Brain microvascular endothelial cell (primary cell): Measurements from ENCODE around the gene XRCC5.

Source experiments
- DNase-seq: peaks from one replicate; pipeline ENCODE4 v3.0.0-alpha.2; 2020
- H3K27ac ChIP-seq: fragments of 250-450 bp; sonication (Bioruptor Pico); 2 replicates; pipeline ENCODE4 v1.5.1; 2020; ENCODE audit warnings: mild to moderate bottlenecking, moderate library complexity
- H3K27me3 ChIP-seq: fragments of 250-450 bp; sonication (Bioruptor Pico); replicated peaks from 2 replicates; pipeline ENCODE4 v1.5.1; 2020; ENCODE audit warnings: mild to moderate bottlenecking
- H3K36me3 ChIP-seq: fragments of 250-450 bp; sonication (Bioruptor Pico); replicated peaks from 2 replicates; pipeline ENCODE4 v1.5.1; 2020; ENCODE audit warnings: mild to moderate bottlenecking
- H3K4me3 ChIP-seq: 2 replicates; pipeline ENCODE4 v1.5.1; 2011; ENCODE audit warnings: low read depth, mild to moderate bottlenecking, control low read depth, low read length, moderate library complexity
- CTCF ChIP-seq: IDR thresholded peaks from 2 replicates; pipeline ENCODE4 v1.5.1; 2011; ENCODE audit warnings: low read depth, mild to moderate bottlenecking, moderate library complexity, low read length, control low read depth, inconsistent platforms; ENCODE audit errors: missing control alignments
- in situ Hi-C: cut with HindIII; loops from 2 replicates; pipeline ENCODE4 v1.10.0; 2017; ENCODE audit warnings: low sequenced_read_pairs, low pct_ligation_motif_present

XRCC5 gene

GRCh38 chr2:216243026-216243425, 133.9 kb downstream of the XRCC5 start:
- Histone ChIP-seq H3K27me3 (no peaks in the 10 kb centered on the region), H3K27ac (no peak overlapping the region), H3K36me3 (no peaks in the 10 kb centered on the region), H3K4me3 (no peak overlapping the region)
- in situ Hi-C loops = no loop called here
- no peak for DNase-seq
- no peak for TF ChIP-seq CTCF

- Histone ChIP-seq H3K27ac (no peak overlapping the region), H3K36me3 (no peaks in the 10 kb centered on the region), H3K4me3 (no peak overlapping the region), H3K27me3 (no peaks in the 10 kb centered on the region)
- in situ Hi-C loops = no loop called here
- TF ChIP-seq CTCF = no peak
- DNase-seq = no peak
These were observed 136.3 kb downstream of the XRCC5 start for GRCh38 chr2:216245391-216245975.

- TF ChIP-seq CTCF = no peak
- in situ Hi-C loops = no loop called here
These were observed 137.6 kb downstream of the XRCC5 start for GRCh38 chr2:216246766-216247165.

More at GRCh38 chr2:216246766-216247165, 137.6 kb downstream of the XRCC5 start:
- Histone ChIP-seq H3K36me3 (no peaks in the 10 kb centered on the region), H3K4me3 (no peak overlapping the region), H3K27me3 (no peaks in the 10 kb centered on the region), H3K27ac (no peak overlapping the region)
- no peak for DNase-seq
